ENCODE measurements around the gene MEIS2. TPM values are rescaled to one million over a fixed set of nuclear protein-coding genes. Genes with fewer than 3 reads are reported as not detected.

The MEIS2 gene
- total and polyA plus RNA-seq, 9 donors: 27.7 to 73.7 (median 47.7) TPM

DNA sequence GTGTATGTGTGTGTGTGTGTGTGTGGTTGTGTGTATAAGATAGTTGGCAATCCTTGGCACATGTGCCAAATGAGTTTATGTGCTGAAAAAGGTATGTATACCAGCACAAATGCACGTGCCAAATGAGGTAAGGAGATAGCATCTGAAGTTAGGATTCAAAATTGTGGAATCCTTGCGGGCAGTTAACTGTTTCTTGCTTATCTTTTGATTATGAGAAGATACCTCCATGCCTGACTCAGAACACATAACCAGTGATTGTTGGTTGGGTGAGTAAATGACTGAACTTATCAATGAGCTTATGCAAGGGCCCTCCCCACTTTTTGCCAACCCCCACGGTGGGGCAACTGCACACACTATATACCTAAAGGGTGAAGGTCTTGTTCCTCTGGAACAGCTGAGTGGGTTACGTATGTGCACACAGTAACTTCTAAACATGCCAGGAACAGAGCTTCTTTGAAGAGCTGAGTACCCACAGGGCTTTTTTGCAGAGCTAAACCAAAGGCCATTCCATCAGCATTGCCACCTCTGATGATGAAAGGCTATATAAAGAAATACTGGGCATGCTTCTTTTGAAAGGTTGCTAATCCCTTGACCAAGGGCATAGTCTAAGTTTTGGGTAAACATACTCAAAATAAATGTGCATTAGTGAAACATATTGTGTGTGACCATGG is 60.1 kb downstream of the MEIS2 start:
- Histone ChIP-seq H3K4me3 (no peak overlapping the region), H3K36me3 (no peaks in the 10 kb centered on the region), H3K4me1 (ENCODE audit: insufficient read depth) (peaks cover 3% of the 10 kb centered on the region), H3K27me3 (no peaks in the 10 kb centered on the region), H3K27ac (no peak overlapping the region), H3K9me3 (no peaks in the 10 kb centered on the region)
- intact Hi-C loops (cut with DNase I): no loop called here
- WGBS, 3 donors: 85 to 88% (median 87%) methylated on average over 4 of the region's 4 CpGs
- no peak for DNase-seq
- TF ChIP-seq EP300 (IDR thresholded peaks at IDR 0.05): no peak
- TF ChIP-seq POLR2A (IDR thresholded peaks at IDR 0.05): no peak
- TF ChIP-seq, protein P1, sequence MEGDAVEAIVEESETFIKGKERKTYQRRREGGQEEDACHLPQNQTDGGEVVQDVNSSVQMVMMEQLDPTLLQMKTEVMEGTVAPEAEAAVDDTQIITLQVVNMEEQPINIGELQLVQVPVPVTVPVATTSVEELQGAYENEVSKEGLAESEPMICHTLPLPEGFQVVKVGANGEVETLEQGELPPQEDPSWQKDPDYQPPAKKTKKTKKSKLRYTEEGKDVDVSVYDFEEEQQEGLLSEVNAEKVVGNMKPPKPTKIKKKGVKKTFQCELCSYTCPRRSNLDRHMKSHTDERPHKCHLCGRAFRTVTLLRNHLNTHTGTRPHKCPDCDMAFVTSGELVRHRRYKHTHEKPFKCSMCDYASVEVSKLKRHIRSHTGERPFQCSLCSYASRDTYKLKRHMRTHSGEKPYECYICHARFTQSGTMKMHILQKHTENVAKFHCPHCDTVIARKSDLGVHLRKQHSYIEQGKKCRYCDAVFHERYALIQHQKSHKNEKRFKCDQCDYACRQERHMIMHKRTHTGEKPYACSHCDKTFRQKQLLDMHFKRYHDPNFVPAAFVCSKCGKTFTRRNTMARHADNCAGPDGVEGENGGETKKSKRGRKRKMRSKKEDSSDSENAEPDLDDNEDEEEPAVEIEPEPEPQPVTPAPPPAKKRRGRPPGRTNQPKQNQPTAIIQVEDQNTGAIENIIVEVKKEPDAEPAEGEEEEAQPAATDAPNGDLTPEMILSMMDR (IDR thresholded peaks at IDR 0.05): no peak

DNA sequence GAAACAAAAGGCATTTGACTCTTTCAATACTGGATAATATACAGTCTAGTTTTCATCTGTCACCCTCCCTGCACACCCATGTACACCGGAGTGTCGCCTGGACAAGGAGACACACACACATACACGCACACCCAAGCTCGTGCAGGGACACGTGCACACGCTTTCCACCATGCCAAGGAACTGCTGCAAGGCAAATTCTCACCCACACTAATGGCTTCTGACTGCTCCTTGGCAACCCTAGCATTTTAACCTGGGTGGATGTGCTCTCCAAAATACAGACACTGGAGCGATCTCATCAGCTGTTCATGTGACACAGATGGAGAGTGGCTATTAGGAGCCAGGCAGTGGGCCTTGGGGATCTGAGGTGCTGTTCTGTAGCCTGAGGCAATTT is 61.6 kb downstream of the MEIS2 start:
- Histone ChIP-seq H3K36me3 (no peaks in the 10 kb centered on the region), H3K27ac (no peak overlapping the region)

DNA sequence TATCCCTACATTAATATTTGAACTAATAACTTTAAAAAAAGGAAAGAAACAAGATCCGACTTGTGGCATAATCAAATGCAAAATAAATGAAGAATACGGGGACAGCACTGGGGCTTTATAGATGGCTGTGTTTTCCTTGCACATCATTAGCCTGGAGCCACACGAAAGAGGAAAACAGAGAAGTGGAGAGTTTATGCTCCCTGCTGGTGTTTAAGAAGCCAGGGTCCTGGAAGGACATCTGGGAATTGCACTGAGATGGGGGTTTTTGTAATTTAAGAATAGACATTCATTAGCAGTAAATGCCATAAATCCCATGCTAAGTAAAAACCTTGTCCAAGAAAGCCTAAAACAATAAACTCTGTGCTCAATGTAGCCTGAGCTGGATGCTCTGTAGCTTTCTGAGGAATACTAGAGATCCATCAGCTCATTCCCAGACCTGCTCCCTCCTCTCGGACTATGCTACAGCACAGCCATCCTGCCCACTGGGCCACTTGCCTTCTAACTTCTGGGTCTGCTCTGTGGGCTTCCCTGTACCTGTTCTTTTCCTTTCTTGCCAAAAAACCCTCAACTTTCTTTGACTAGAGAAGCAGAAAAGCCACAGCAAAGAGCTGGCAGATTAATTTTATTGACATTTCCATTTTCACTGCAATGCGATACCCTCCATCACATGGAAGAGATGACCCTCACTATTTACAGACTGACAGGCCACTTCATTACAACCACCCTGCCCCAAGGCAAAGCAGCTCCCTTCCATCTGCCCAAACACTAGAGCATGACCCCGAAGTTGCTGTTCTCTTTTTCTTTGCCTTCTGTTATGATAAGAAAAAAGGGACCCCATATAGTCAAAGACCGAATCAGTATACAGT is 62.3 kb downstream of the MEIS2 start:
- TF ChIP-seq POLR2A (IDR thresholded peaks at IDR 0.05): no peak
- TF ChIP-seq, protein P1 (IDR thresholded peaks at IDR 0.05): no peak
- no peak for TF ChIP-seq EP300 (IDR thresholded peaks at IDR 0.05)
- Histone ChIP-seq H3K9me3 (no peaks in the 10 kb centered on the region), H3K27ac (no peak overlapping the region), H3K36me3 (no peaks in the 10 kb centered on the region), H3K27me3 (no peaks in the 10 kb centered on the region), H3K4me3 (no peak overlapping the region), H3K4me1 (ENCODE audit: insufficient read depth) (peaks cover 7% of the 10 kb centered on the region)
- WGBS, 3 donors: 80 to 89% (median 87%) methylated on average over 7 of the region's 7 CpGs
- intact Hi-C loops (cut with DNase I): loop anchor here in 1 of 4 donors (10.0 kb wide), 1 partner anchor 57 kb away; no protein-coding TSS in a partner anchor
- no peak for DNase-seq

More for the DNA sequence above, 61.6 kb downstream of the MEIS2 start:
- TF ChIP-seq POLR2A (IDR thresholded peaks at IDR 0.05) (no peak), EP300 (IDR thresholded peaks at IDR 0.05) (no peak)
- TF ChIP-seq, protein P1 (IDR thresholded peaks at IDR 0.05): no peak
- no peak for DNase-seq
- 92 to 98% (median 96%) methylated on average over 7 of the region's 7 CpGs for WGBS, 3 donors
- peaks cover 7% of the 10 kb centered on the region for H3K4me1 ChIP-seq (ENCODE audit: insufficient read depth)
- no peaks in the 10 kb centered on the region for H3K27me3 ChIP-seq
- H3K4me3 ChIP-seq: no peak overlapping the region
- intact Hi-C loops (cut with DNase I): loop anchor here in 1 of 4 donors (10.0 kb wide), 1 partner anchor 56 kb away; no protein-coding TSS in a partner anchor
- H3K9me3 ChIP-seq: no peaks in the 10 kb centered on the region

DNA sequence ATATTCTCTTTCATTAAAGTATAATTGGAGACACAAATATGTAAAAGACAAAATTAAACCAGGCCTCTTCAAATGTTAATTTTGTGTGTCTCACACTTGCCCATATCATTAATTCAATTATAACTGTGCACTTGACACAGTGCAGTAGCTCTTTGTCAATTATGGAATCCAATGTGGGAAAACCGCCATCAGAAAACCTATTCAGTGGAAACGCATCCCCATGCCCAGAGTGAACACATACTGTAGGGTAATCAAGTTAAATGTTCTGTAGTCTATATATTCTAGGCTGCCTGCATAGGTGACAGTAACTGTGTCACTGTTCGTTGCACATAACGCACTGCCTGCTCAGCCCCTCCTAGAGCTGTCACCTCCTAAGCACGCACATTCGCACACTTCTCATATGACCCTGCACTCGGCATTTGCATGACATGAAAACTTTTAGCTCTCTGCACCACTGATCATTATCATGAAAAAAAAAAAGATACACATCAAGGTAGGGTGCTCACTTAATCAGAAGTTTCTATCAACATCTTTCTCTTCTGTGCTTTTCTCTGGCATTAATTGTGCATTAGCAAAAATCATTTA is 63.2 kb downstream of the MEIS2 start:
- H3K36me3 ChIP-seq: no peaks in the 10 kb centered on the region

More for the DNA sequence above, 63.2 kb downstream of the MEIS2 start:
- Histone ChIP-seq H3K9me3 (no peaks in the 10 kb centered on the region), H3K27ac (no peak overlapping the region), H3K4me1 (ENCODE audit: insufficient read depth) (peaks cover 8% of the 10 kb centered on the region), H3K4me3 (no peak overlapping the region), H3K27me3 (no peaks in the 10 kb centered on the region)
- DNase-seq: no peak
- intact Hi-C loops (cut with DNase I): loop anchor here in 1 of 4 donors (10.0 kb wide), 1 partner anchor 58 kb away; no protein-coding TSS in a partner anchor
- no peak for TF ChIP-seq EP300 (IDR thresholded peaks at IDR 0.05)
- TF ChIP-seq POLR2A (IDR thresholded peaks at IDR 0.05): no peak
- TF ChIP-seq, protein P1 (IDR thresholded peaks at IDR 0.05): no peak
- 98 to 99% (median 98%) methylated on average over 7 of the region's 7 CpGs for WGBS, 3 donors
